NOMO-1 treated with dmso at 0.1 percent for 144 hours (cell line): ENCODE results near the gene EFR3B.
"Not testable (repeated sequence)": the region's sequence is repeated elsewhere in the genome, so short reads cannot be mapped to it uniquely, and the experiment has no call there.

ENCODE experiments used
- DNase-seq: peaks from one replicate; lab custom pipeline; 2025; ENCODE audit not compliant: unreplicated experiment; lab: John Stamatoyannopoulos, UW

The EFR3B gene

DNA sequence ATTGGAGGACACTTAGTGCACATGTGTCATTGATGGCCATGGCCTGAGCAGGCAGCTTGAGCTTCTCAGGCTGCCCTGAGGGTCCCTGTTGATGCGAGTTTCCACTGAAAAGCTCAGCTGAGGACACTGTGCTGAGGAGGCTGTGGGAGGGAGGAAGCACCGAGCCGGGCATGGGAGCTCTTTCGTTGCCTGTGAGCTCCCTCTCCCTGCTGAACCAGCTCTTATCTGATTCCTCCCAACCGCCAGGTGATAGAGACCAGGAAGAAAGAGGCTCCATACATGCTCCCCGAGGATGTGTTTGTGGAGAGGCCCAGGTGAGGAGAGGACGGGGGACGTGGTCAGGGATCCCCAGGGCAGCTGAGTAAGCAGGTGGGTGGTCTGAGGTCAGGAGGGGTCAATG, 99.2 kb downstream of the EFR3B start:
- DNase-seq: no peak

DNA sequence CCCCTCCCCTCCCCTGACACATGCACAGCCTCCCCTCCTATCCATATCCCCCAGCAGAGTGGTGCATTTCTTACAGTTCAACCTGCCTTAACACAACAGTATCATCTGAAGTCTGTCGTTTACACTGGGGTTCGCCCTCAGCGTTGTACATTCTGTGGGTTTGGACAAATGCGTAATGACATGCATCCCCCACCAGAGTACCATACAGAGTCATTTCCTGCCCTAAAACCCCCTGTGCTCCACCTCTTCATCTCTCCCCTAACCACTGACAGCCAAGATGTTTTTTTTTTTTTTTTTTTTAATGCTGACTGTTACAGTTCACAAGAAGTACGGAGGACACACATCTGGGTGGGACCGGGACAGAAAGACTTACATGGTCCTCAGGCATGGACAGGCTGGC, 103.9 kb downstream of the EFR3B start:
- DNase-seq: no peak

DNA sequence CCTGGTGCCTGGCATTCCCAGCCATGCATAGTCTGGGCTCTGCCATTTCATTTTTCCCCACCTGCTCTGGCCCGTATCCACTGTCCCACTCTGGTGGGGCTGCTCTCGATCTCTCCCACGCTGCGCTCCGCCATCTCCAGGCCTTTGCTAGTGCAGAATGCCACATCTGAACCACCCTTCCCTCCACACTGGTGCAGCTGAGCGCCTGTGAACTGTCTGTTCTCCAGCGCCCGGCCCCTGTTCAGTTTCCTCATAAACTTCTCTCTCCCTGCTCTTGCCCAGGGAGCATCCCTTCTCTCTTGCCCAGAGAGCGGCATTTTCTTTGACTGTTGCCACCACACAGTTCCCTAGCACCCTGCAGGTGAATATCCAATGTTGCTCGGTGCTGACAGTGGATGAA, 105.0 kb downstream of the EFR3B start:
- no peak for DNase-seq

DNA sequence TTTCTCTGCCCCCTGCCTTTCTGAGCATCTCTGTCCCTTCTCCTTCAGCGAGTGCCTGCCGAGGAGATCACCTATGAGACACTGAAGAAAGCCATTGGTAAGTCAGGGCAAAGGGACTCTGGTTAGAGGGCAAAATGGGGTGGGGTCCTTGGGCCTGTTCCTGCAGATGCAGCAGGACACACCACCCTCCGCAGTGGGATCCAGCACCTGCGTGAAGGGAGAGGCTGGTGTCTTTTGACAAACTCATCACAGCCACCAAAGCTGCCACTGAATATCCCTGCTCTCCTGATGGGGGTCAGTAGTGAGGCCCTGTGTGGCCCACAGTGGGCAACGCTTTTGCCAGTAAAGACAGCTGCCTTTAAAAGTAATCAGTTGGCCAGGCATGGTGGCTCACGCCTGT, 107.8 kb downstream of the EFR3B start:
- DNase-seq: no peak

DNA sequence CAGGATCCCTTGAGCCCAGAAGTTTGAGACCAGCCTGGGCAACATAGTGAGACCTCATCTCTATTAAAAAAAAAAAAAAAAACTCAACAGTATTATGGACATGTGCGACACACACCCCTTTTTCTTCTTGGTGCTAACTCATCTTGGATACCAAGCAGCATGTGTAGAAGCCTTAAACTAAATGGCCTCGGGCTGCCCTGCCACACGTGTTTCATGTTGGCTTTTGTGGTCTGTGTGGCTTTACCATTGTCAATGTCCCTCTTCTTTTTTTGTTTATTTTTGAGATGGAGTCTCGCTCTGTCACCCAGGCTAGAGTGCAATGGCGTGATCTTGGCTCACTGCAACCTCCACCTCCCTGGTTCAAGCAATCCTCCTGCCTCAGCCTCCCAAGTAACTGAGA, 109.1 kb downstream of the EFR3B start:
- not testable (repeated sequence) for DNase-seq

DNA sequence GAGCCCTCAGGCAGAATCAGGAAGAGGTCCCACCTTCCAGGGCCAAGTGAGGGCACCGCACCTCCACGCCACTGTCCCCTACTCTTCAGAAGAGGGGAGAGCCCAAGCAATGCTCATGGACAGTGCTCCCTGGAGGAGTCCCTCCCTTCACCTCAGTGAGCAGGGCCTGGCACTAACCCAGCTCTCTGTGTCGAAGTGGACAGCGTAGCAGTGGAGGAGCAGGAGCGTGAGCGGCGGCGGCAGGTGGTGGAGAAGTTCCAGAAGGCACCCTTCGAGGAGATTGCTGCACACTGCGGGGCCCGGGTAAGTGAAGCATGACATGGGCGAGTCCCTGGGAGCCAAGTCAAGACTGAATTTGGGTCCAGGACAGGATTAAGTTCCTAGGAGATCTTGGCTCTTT, 109.8 kb downstream of the EFR3B start:
- DNase-seq: no peak

DNA sequence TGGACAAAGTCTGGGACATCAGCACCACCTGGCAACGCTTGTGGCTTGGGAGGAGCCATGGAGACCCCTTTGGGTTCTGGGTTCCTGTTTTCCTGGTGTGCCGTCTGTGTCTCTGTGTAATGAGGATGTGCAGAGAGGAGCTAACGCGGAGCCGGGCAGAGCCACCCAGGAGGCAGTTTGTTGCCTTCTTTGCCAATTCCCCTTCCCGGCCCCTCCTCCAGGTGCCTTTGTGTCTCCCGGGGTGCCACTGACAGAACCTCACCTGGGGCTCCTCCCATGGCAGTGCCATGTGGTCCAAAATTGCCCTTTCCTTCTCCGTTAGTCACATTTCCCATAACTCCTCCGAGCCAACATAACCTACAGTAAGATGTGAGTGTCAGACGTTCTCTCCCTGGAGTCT, 113.5 kb downstream of the EFR3B start:
- DNase-seq: no peak

DNA sequence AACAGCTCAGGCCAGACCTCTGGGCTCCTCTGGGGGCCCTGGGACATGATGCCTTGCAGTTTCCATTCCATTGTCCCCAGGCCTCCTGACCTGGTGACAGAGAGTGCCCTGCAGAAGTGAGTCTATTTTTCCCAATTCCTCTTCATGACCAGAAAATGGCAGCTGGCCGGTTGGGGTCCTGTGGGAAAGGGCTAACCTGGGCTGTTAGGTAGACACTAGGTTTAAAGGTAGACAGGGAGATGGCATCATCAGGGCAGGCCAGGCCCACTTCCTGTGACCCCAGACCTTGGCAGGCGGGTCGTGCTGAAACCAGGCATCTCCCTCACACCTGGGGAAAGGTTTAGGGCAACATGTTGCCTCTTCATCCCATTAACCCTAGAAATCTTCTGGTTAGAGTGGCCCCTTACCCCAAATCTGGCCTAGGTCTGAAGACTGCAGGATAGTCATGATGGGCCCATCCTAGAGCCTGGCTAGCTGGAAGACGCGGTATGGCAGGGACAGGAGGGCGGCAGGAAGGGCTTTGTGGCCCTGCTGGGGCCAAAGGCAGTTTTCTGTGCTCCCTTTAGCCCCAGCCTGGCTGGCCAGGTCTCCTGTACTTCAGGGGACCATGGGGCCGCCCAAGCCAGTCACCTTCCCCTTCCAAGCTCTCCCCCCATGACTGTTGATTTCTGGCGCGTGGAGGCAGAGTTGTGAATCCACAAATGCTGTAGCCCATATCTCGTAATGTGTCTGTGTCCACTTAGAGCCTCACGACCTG, 116.4 kb downstream of the EFR3B start:
- no peak for DNase-seq

DNA sequence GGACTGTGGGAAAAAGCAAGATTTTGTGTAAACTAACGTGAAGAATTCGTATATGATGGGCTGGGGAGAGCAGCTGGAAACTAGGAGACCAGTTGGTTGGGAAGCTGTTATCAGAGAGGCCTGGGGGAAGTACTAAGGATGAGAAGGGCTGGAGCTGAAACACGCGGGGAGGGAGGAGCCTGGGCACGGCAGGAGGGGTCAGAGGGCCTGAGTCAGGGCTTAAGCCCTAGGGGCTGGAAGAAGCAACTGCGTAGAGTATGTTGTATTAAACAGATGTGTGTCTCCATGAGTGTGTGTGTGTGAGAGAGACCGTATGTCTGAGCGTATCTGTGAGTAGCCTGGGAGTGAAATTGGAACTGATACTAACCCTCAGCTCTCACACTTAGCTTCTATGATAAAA, 118.1 kb downstream of the EFR3B start:
- DNase-seq: no peak

DNA sequence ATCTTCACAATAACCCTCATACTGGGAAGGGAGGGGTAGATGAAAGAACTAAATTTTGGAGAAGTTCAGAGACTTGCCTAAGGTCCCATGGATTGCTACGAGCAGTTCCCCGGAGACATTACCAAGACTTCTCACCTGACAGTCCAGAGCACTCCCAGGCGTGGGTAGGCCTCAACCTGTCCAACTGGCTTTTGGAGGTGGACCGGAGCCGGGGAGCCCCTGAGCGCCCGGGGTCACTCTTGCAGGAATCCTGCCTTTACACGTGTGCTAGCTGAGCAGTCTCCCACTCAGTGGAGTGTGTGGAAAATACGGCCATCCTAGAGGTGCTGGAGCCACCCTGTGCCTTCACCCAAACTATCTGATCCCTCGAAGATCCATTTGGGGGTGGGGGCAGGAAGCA, 118.5 kb downstream of the EFR3B start:
- no peak for DNase-seq

DNA sequence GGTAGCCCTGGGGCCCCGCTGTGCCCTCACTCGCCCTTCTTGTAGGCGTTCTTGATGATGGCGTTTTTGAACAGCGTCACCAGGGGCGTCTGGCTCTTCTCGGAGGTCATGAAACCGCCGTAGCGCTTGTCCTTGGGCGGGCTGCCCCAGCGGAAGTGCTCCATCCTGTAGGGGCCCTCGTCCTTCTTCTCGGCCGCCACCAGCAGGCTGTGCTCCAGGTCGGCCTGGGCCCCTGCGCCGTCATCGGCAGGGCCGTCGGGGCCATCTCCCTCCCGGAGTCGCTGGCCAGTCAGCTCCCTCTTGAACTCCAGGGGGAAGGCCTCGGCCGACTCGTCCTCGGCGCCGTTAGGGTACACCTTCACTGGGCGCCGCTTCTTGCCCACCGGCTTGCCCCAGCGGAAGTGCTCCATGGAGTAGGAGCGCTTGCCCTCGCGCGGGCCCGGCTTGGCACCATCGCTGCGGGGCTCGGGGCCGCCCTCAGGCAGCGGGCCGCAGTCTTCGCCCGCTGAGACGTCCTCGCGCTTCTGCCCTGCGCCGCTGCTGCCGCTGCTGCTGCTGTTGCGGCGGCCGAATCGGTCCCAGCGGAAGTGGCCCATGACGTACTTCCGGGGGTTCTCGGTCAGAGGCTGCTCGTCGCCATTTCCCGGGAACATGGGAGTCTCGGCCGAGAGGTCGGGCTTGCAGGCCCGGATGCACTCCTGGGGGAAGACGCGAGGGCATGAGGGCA, 119.3 kb downstream of the EFR3B start:
- DNase-seq: no peak

DNA sequence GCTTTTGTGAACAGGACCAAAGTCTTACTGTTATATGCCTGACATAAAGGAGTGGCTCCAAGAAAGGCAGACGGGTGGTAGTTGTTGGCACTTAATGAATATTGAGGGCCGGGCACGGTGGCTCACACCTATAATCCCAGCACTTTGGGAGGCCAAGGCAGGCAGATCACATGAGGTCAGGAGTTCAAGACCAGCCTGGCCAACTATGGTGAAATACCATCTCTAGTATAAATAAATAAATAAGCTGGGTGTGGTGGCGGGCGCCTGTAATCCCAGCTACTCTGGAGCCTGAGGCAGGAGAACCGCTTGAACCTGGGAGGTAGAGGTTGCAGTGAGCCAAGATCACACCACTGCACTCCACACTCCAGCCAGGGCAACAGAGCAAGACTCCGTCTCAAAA, 120.2 kb downstream of the EFR3B start:
- DNase-seq: not testable (repeated sequence)

DNA sequence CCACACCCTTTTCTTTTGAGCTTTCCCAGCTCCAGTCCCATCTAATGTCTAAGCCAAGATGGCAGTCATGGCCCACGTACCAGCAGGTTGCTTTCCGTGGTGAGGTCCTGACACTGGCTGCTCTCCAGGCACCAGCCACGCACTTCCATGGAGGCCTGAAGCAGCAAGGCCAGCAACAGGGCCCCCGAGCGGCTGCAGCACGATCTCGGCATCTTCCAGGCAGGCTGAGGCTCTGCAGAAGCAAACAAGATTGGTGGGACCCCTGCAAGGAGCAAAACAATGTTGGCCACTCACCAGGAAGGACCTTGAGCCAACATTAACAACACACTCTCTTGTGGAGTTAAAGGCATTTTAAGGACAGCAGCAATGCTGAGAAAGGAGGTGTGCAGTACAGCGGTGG, 122.7 kb downstream of the EFR3B start:
- no peak for DNase-seq

DNA sequence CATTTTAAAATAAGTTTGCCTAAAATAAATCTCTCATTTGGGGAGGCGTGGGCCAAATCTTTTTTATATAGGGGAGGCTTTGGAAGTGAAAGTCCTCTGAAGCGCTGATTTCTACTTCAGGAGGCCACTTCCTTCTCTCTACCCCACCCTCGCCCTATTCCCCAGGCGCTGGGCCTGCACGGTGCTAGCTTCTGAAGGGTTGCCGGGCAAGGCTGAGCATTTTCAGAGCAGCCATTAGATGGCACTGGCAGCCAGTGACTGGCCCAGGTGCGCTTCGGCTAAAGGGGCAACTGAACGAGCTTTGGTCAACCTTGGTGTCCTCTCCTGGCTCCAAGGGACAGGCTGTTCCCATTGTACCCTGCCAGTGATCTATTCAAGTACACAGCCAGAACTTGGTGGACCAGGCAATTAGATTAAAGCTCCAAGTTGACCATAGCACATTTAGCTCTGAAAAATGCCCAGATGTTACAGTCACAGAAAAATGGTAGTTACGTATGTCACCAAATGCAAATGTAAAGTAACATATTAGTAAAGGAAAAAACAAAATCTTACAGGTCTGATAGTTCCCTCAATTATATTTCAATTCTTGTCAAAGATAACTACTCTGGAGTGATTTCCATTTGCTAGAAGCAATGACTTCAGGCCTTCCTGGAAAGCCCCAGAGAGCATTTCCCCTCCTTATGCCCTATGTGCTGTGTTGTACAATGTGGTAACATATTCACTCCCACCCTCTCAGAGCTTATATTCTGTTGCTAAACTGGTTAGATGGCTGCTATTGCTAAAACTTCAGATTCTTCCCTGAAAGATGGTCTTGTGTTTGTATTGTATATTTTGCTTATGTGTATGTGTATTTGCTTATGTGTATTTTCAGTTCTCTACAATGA, 124.4 kb downstream of the EFR3B start:
- DNase-seq: peak; percentile 71

DNA sequence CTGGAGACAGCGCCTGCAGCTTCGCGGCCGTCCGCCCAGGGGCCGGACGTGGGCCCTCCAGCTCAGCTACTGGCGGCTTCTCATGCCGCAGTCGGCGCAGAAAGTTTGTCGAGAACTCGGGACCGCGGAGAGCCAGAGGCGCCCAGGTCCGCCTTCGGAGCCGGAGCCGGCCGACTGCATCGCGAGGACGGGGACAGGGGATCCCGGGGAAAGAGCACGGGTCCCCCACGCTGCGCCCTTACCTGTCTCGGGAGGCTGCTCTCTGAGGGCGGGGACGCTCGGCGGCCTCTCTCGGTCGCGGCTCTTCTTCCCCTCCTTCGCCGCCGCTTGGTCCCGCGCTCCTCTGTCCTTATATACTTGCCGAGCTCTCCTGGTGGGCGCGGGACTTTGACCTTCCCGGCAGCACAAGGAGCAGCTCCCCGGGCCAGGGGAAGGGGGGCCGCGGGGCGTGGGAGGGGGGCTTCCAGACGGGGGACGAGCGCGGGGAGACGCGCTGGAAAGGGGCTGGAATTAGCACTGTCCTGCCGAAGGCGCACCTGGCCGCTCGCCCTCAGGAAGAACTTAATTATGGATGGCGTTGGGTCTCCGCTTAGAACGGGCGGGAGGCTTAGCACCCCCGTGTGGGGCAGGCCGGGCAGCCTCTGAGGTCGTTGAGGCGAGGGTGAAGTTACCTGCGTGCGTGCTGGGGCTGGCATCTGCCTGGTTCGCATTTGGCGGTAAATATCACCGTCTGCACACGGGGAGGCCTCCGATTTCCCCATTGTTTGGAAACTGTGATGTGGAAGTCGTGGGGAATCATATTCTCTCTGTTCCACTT, 126.6 kb downstream of the EFR3B start, which contains the start of gene POMC:
Gene POMC (minus strand): TSS at position 325 of the 817 bp plus-strand sequence. CDS start 3,808 bp downstream, outside the sequence.
- no peak for DNase-seq

DNA sequence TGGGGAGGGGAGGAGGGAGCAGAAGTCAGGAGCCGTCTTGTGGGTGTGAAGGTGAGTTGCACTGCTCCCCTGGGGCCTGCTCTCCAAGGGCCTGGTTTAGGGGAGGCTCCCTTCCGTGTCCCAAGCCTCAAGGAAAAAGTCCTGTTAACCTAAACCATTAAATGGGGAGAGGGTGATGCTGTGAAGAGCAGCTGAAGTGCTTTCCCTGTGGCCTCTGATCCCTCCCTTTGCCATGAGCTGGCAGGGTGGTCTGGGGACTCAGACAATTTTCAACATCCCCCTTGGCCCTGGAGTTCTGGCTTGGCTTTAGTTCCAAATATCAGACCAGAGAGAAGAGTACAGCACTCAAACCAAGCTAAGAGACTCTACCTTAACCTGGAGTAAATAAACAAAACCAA, 127.2 kb downstream of the EFR3B start:
- DNase-seq: no peak

DNA sequence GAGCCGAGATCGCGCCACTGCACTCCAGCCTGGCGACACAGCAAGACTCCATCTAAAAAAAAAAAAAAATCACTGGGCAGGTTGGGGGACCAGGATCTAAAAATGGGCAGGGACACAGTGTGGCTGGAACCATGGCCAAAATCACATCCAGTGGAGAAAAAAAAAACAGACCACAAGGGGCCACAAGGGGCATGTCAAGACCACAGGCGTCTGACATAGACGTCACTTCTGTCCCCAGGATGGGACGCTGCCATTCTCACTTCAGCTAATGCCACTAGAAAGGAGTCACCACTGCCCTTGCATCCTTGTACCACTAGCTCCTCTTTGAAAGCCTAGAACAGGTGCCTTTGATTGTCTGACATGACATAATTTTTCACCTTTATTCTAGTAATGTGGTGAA, 129.0 kb downstream of the EFR3B start:
- no peak for DNase-seq

DNA sequence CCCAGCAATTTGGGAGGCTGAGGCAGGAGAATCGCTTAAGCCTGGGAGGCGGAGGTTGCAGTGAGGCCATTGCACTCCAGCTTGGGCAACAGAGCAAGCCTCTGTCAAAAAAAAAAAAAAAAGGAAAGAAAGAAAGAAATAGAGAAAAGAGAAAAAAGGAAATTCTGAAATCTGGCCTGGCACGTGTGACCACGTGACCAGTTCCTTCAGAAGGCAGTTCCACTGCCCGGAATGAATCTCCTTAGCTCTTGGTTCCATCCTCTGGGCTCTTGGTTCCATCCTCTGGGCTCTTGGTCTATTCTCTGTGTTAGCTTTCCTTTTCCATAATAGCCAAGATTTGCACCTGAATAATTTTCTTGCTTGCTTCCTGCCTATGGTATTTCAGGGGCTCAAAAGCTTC, 131.8 kb downstream of the EFR3B start:
- DNase-seq: no peak

DNA sequence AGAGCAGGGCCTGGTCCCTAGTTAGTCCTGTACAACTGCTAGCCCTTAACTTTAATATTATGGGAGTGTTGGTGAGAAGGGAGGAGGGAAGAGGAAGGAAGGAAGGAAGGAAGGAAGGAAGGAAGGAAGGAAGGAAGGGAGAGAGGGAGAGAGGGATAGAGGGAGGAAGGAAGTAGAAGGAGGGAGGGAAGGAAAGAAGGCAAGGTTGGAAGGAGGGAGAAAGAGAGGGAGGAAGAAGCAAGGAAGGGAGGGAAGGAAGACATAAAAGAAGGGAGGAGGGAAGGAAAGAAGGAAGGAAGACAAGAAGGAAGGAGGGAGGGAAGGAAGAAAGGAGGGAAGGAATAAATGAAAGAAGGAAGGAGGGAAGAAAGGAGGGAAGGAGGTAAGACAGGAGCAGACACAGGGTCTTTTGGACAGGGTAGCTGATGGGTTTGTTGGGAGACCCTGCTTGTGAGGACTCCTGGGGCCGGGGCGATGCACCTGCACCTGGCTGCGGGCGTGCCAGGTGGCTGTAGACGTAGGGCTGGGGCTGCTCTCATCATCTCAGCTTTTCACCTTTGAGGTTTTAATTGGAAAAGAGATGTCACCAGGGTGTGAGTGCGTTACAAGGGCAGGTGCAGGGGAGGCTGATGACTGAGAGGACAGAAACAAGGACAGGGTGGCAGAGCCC, 132.5 kb downstream of the EFR3B start:
- no peak for DNase-seq

DNA sequence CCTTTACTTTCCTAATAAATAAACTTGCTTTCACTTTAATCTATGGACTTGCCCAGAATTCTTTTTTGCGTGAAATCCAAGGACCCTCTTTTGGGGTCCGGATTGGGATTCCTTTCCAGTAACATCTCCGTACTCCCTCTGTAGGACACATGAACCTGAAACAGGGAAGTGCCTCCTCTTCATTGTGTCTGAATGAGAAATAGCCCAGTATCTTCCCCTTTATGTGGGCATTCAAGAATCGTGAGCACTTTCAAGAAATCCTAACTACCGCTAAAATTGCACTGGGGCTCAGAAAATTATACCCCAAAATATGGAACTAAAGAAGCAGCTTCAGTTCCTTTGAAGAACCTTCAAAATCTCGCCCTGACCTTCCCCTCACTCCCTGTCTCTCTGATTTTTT, 134.3 kb downstream of the EFR3B start:
- peak; percentile 24 for DNase-seq
